ENCODE results near the gene ROBO2.

Gene ROBO2

DNA sequence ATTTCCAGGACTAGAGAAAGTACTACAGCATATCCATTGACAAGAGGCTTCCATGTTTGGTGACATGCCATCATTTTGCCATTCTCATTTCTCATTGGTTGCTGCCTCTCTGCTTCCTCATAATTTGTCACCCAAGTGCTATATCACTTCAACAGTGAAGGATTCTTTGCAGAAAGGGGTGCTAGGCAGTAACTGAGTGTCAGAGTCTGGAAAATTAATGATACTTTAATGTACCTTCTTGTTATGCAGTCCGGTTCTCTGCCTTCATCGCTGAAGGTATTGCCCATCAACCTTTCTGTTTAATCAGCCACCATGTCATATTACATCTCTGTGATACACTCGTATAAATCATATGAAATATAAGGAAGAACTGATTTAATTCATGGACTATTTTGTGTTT lies 550.3 kb downstream of the ROBO2 start:
- DNase-seq (ENCODE audit: extremely low read depth, low read depth), result no peak

GRCh38 chr3:77595371-77595870 lies 555.5 kb downstream of the ROBO2 start:
- no peak for TF ChIP-seq CTCF (IDR thresholded peaks at IDR 0.05; ENCODE audit: low read depth, low read length)
- DNase-seq (ENCODE audit: extremely low read depth, low read depth), result no peak

More for the DNA sequence above, 550.3 kb downstream of the ROBO2 start:
- TF ChIP-seq CTCF (IDR thresholded peaks at IDR 0.05; ENCODE audit: low read depth, low read length), result no peak

DNA sequence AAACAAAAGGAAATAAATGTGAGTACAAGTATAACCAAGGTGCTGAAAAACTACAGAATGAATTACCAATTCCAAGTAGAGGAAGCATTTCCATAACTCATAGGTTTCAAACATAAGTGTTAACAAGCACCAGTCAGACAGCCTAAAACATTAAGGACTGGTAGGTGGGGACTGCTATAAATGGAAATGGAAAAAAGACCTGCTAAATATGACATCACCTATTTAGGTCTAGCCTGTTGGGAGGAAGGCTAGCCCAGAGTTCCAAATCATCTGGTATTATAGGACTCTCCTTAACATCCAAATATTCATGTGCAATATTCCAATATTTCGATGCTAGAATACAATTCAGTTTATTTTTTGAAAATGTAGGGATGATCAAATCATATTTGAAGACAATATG lies 560.0 kb downstream of the ROBO2 start:
- DNase-seq (ENCODE audit: extremely low read depth, low read depth), result no peak
- no peak for TF ChIP-seq CTCF (IDR thresholded peaks at IDR 0.05; ENCODE audit: low read depth, low read length)

- no peak for DNase-seq (ENCODE audit: extremely low read depth, low read depth)
Measured at GRCh38 chr3:77601823-77602415, 562.0 kb downstream of the ROBO2 start.

GRCh38 chr3:77602722-77603121 lies 562.8 kb downstream of the ROBO2 start:
- no peak for TF ChIP-seq CTCF (IDR thresholded peaks at IDR 0.05; ENCODE audit: low read depth, low read length)
- no peak for DNase-seq (ENCODE audit: extremely low read depth, low read depth)

More at GRCh38 chr3:77601823-77602415, 562.0 kb downstream of the ROBO2 start:
- TF ChIP-seq CTCF (IDR thresholded peaks at IDR 0.05; ENCODE audit: low read depth, low read length), result no peak

DNA sequence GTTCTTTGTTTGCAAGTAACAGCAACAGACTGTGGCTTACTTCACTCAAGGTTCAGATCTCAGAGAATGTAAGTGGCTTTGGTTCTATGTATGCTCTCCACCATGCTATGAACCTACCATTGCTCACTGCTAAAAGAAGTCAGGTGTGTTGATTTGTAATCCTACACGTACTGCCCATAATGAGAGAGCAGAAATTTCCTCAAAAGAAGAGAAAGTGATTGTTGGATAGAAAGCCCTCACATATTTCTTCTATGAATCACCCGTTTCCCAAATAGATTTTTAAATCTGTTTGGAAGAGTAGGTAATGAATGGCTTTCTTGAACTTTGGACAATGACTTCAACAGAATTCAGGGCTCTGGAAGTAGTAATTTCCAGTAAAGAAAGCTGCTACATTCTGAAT lies 565.4 kb downstream of the ROBO2 start:
- no peak for DNase-seq (ENCODE audit: extremely low read depth, low read depth)
- TF ChIP-seq CTCF (IDR thresholded peaks at IDR 0.05; ENCODE audit: low read depth, low read length), result no peak

GRCh38 chr3:77605865-77606264 lies 566.0 kb downstream of the ROBO2 start:
- no peak for DNase-seq (ENCODE audit: extremely low read depth, low read depth)
- no peak for TF ChIP-seq CTCF (IDR thresholded peaks at IDR 0.05; ENCODE audit: low read depth, low read length)

Measured in AG09319 (cell line).